Measurements from ENCODE around the gene BBIP1.
"Not testable (repeated sequence)": the region's sequence is repeated elsewhere in the genome, so short reads cannot be mapped to it uniquely, and the experiment has no call there.

Gene BBIP1

GRCh38 chr10:110881905-110882304 lies 37.1 kb downstream of the BBIP1 start:
- DNase-seq, result no peak

DNA sequence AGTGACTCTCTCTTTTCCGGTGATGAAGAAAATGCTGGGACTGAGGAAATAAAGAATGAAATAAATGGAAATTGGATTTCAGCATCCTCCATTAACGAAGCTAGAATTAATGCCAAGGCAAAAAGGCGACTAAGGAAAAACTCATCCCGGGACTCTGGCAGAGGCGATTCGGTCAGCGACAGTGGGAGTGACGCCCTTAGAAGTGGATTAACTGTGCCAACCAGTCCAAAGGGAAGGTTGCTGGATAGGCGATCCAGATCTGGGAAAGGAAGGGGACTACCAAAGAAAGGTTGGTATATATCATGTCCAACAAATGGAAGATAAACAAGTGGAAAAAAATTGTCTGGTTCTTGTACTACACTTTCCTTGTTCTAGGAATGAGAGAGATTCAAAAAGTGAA lies 37.7 kb downstream of the BBIP1 start:
- DNase-seq, result no peak

DNA sequence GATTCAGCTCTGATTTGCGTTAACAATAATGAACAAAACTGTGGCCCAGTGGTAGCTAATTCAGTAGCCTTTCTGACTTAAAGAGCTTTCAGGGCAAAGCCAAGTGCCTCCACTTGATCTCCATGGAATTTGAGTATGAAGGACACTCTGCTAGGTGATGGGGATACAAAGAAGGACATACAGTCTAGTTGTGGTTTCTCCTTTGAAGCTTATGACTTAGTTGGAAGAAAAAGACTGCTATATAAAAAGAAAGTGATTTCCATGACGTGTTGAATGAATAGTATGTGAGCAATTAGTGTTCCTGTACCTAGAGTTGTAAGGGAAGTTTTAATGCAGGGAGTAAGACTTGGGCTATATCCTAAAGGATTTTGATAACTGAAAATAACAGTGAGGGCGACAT lies 39.0 kb downstream of the BBIP1 start:
- no peak for DNase-seq

DNA sequence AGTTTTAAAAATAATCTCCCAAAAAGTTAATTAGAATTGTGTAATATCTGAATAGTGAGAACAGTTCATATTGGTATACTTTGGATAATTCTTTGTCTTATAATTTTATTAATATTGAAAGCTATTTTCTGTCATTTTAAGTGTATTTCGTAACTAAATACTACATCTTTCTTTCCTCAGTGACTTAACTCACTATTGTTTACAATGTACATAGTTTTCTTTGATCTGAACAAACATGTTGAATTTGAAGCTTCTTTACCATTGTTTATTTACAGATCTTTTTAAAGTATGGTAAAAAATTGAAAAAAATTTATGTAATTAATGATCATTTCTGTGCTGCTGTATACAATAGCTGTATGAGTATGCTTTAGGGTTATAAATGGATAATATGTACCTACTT lies 42.2 kb downstream of the BBIP1 start:
- no peak for DNase-seq

DNA sequence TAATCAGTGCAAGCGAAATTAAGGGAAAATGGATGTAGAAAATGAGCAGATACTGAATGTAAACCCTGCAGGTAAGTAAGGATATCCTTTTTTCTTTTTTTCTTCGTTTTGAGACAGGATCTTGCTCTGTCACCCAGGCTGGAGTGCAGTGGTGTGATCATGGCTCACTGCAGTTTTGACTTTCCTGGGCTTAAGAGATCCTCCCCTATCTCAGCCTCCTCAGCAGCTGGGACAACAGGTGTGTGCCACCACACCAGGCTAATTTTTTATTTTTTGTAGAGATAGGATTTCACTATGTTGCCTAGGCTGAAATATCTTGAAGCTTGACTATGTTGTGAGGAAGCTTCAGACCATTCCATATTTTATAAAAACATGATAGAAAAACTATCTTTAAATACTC lies 43.0 kb downstream of the BBIP1 start:
- DNase-seq, result no peak

DNA sequence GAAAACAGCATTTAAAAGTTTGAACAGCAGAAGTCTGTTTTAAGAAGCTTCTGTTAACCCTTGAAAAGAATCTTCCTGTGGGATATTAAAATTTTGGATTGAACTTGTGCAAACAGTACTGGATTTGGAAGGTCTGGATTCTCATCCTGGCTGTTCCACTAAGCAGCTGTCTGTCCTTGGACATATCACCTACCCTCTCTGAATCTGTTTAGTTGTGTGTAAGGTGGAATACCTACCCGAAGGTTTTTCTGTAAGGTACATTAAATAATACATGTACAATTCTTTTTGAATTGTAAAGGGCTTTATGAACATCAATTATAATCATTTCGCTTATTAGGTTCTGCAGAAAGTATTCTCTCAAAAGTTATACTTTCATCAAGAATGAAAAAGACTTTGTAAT lies 45.0 kb downstream of the BBIP1 start:
- DNase-seq, result no peak

DNA sequence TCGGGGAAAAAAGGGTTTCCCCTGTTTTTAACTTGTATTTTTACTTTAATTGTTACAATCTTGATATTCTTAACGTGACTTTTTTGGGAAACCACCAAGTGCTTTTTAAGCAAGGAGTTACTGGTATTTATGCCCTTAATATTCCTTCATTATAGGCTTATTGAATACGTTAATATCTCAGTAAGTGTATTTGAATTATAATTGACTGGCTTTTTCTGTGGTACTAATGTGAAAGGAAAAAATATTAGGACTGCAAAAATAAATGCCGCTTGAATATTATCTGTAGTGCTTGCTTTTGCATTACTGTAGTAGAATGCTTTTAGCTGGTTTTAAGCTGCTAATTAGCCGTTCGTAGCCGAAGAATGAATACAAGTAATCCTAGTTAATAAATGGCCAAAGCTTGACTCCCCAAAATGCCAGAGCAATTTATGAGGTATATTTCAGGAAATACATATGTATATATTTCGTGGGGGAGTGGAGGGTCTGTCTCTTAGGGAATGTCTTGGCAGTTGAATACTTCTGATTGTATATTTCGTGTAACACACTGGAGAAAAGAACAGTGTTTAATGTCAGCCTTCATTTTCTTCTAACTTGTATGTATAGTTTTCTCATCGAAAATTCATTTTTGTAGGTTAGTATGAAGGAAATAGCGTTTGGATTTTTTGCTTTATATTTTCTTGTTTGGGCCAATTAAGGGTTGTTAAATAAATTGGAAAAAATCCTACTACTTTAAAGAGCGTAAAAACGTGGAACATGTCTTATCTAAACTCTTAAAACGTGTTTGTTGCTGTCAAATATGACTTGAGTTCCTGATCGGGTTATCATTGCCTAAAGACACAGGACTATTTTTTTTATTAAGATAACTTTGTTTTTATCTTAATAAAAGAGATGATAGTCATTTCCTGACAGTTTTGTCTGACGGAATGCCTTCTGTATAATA lies 45.7 kb downstream of the BBIP1 start:
- no peak for DNase-seq

GRCh38 chr10:110872145-110872983 lies 46.6 kb downstream of the BBIP1 start:
- DNase-seq, result peak; percentile 72

DNA sequence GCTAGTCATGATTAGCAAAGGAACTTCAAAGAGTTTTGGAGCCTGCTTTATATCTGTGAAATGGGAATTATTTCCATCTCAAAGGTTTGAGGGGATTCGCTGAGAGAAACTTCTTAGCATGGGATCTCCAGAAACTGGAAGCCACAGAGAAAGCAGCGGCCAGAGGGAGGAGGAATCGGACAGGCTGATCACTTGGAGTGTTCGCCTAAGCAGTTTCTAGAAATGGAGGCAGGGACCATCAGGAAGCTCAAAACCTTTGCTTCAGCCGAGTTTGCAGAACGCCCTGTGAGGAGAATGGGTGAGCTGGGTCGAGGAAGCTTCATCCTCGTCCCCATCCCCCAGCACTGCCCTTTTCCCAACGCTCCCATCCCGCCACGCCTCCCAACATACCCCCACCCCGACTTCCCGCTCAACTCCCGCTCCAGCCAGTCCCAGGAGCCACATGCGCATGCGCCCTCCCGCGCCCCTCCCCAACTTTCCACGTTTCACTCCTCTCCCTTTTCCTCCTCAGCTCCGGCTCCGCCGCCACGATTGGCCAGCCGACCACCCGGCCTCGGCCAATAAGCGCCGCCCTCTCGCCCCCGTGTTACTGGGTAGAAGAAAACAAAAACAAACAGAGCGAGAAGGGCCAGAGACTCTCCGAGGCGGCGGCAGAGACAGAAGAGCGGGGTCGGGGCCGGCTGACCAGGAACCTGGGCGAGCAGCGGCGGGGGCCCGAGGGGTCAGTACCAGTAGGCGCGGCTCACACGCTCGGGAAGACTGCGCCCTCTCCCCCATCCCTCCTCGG lies 47.5 kb downstream of the BBIP1 start, which contains the start of gene PDCD4:
Gene PDCD4 (plus strand): TSS at position 631 of the 787 bp plus-strand sequence. CDS start 4,100 bp downstream, outside the sequence.
- DNase-seq, result peak; percentile 98

- DNase-seq, result no peak
Measured at GRCh38 chr10:110870823-110871297, 48.1 kb downstream of the BBIP1 start.

DNA sequence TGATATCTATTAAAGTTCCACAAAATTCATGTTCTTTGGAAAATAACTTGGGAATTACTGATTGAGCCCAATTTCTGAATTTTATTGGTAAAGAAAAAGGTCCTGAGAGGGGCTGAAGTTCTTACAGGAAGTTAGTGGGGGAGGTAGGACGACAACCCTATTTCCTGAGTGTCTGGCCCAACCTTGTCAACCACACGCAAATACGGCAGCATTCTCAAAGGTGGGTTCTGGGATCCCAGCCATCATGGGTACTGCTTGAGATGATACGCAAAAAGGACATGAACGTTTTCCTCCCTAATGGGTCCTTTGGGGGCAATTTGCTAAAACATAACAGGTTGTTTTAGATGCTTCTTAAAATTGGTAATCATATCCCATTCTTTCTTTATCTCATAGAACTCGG lies 50.0 kb downstream of the BBIP1 start:
- no peak for DNase-seq

- DNase-seq, result no peak
Measured at GRCh38 chr10:110867807-110868465, 51.0 kb downstream of the BBIP1 start.

DNA sequence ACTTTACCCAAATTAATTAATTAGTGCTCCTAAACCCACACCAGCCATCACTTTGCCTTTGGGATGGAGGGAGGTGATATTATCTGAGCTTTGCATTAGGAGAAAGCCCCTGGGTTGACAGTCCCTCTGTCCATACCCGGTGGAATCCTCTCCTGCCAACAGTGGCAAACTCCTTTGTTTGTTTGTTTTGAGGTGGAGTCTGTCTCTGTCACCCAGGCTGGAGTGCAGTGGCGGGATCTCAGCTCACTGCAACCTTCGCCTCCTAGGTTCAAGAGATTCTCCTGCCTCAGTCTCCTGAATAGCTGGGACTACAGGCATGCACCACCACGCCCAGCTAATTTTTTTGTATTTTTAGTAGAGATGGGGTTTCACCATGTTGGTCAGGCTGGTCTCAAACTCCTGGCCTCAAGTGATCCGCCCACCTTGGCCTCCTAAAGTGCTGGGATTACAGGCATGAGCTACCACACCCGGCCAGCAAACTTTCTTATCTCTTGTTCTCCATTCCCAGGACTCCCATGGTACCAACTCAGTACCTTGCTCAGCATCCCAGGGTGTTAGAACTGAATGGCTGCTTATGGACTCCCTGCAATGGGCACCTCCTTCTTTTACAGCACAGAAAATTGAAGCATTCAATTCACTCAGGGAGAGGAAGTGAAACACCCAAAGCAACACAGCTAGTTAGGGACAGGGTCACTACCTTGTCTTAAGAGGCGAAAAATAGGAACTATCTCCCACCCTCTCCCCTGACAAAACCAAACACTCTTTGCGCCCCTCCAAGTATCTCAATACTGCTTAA lies 51.8 kb downstream of the BBIP1 start:
- DNase-seq, result not testable (repeated sequence)

DNA sequence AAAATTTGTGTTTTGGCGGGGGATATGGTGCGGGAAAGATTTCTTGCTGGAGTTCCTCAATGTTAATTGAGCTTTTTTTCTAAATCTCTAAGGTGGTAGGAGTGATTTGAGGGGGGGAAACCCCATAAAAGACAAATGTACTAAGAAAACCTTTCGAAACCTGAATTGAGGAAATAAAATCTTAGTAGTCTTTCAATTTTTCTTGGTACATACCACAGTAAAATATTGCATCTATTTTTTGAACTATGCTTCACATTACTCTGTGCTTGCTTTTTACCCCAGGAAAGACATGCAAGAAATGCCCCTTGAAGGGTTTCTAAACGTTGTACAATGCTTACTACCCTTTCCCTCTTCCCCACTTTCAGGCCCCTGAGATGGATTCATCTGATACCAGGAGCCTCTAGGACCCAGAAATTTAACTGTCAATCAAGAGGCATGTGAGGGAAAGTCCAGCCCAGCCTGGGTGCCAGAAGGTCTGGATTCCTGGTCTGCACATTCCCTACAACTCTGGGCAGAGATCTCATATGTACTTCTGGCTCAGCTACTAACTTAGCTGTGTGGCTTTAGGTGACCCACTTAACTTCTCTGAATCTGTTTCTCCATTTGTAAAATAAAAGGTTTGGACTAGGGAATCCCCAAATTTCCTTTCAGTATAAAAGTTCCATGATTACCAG lies 53.0 kb downstream of the BBIP1 start:
- DNase-seq, result no peak

- no peak for DNase-seq
Measured at GRCh38 chr10:110865186-110865808, 53.7 kb downstream of the BBIP1 start.

- no peak for DNase-seq
Measured at GRCh38 chr10:110864662-110865140, 54.3 kb downstream of the BBIP1 start.

DNA sequence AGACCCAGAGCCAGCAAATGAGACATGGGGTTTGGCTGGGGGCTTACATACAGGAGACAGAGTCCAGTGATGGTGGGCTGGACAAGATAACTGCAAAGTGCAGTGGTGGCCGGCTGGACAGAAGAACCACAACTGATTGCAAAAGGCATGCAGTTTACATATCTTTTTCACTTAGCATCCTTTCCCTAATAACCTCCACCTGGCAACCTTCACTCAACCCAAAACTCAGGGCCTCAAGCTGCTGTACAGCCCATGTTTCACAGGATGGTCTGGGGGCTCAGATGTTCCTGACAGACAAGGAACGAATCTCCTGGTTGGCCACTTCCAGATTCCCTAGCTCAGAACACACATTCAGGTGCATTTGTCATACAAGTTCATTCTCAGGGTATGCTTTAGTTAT lies 55.0 kb downstream of the BBIP1 start:
- DNase-seq, result no peak

GRCh38 chr10:110863361-110863760 lies 55.6 kb downstream of the BBIP1 start:
- DNase-seq, result no peak

GRCh38 chr10:110862961-110863360 lies 56.0 kb downstream of the BBIP1 start:
- DNase-seq, result no peak

Data from NCI-H1092 treated with DMSO at 0.1 percent for 48 hours (cell line).